Neural cell (in vitro differentiated cells): ENCODE data around the gene PNMA6F. TPM values are rescaled to one million over a fixed set of nuclear protein-coding genes. Genes with fewer than 3 reads are reported as not detected.

ENCODE experiments used
- H2AFZ ChIP-seq: fragments of 200-600, 300-800 bp; sonication (generic), shearing (Covaris generic); 2 replicates; pipeline ENCODE4 v1.6.0; 2014; ENCODE audit warnings: low read depth, mild to moderate bottlenecking, antibody characterized with exemption, low read length, moderate library complexity
- H3F3A ChIP-seq: fragments of 200-600 bp; shearing (Covaris generic); 2 replicates; pipeline ENCODE4 v1.6.1; 2016; ENCODE audit warnings: mild to moderate bottlenecking, moderate library complexity, mixed read lengths, antibody characterized with exemption, low read length; ENCODE audit not compliant: insufficient read depth, poor library complexity, severe bottlenecking
- H3K27ac ChIP-seq: fragments of 200-600, 300-800 bp; sonication (generic), shearing (Covaris generic); 2 replicates; pipeline ENCODE4 v1.5.1; 2014; ENCODE audit warnings: mild to moderate bottlenecking, low read length, moderate library complexity
- H3K27me3 ChIP-seq: fragments of 300-800, 200-600 bp; sonication (generic), shearing (Covaris generic); 2 replicates; pipeline ENCODE4 v1.6.0; 2014; ENCODE audit warnings: mild to moderate bottlenecking, low read depth, low read length, moderate library complexity; ENCODE audit not compliant: insufficient read depth
- H3K36me3 ChIP-seq: fragments of 300-800, 200-600 bp; sonication (generic), shearing (Covaris generic); 2 replicates; pipeline ENCODE4 v1.5.1; 2014; ENCODE audit warnings: mild to moderate bottlenecking, antibody characterized with exemption, low read length, moderate library complexity; ENCODE audit not compliant: insufficient read depth
- H3K4me2 ChIP-seq: fragments of 300-800, 200-600 bp; sonication (generic), shearing (Covaris generic); 2 replicates; pipeline ENCODE4 v1.6.0; 2014; ENCODE audit warnings: mild to moderate bottlenecking, low read length
- H3K4me3 ChIP-seq: fragments of 300-800, 200-600 bp; sonication (generic), shearing (Covaris generic); 2 replicates; pipeline ENCODE4 v1.5.1; 2014; ENCODE audit warnings: mild to moderate bottlenecking, low read length, moderate library complexity
- H3K79me2 ChIP-seq: fragments of 200-600 bp; shearing (Covaris generic); replicated peaks from 2 replicates; pipeline ENCODE4 v1.6.0; 2014; ENCODE audit warnings: mild to moderate bottlenecking, low read length, moderate library complexity; ENCODE audit not compliant: insufficient read depth
- H3K9ac ChIP-seq: fragments of 300-800, 200-600 bp; sonication (generic), shearing (Covaris generic); 2 replicates; pipeline ENCODE4 v1.6.1; 2016; ENCODE audit warnings: mild to moderate bottlenecking, low read length, mixed read lengths
- H3K9me2 ChIP-seq: fragments of 200-600 bp; shearing (Covaris generic); 2 replicates; pipeline ENCODE4 v1.6.1; 2016; ENCODE audit warnings: mild to moderate bottlenecking, low read length, mixed read lengths; ENCODE audit not compliant: insufficient read depth
- H3K9me3 ChIP-seq: fragments of 200-600, 300-800 bp; sonication (generic), shearing (Covaris generic); 2 replicates; pipeline ENCODE4 v1.6.1; 2016; ENCODE audit warnings: mild to moderate bottlenecking, mixed run types, low read length, moderate library complexity, mixed read lengths
- H4K20me1 ChIP-seq: fragments of 200-600 bp; shearing (Covaris generic); 2 replicates; pipeline ENCODE4 v1.6.1; 2016; ENCODE audit warnings: mild to moderate bottlenecking, mixed run types; ENCODE audit not compliant: insufficient read depth
- EP300 ChIP-seq: fragments of 450-650 bp; conservative IDR thresholded peaks from 2 replicates; pipeline ENCODE4 v1.6.1; 2014; ENCODE audit warnings: antibody characterized with exemption, mild to moderate bottlenecking, moderate library complexity; ENCODE audit not compliant: poor library complexity, severe bottlenecking
- EZH2 ChIP-seq: fragments of 200-600, 300-800 bp; shearing (Covaris generic), sonication (generic); IDR thresholded peaks from 2 replicates; pipeline ENCODE4 v1.6.1; 2014; ENCODE audit warnings: antibody characterized with exemption, low read length, borderline replicate concordance, mild to moderate bottlenecking; ENCODE audit not compliant: insufficient read depth, poor library complexity, severe bottlenecking
- MXI1 ChIP-seq: fragments of 450-650 bp; conservative IDR thresholded peaks from 2 replicates; pipeline ENCODE4 v1.6.1; 2014; ENCODE audit warnings: antibody characterized with exemption, mild to moderate bottlenecking; ENCODE audit not compliant: poor library complexity, severe bottlenecking
- POLR2AphosphoS5 ChIP-seq: IDR thresholded peaks from 2 replicates; pipeline ENCODE4 v1.6.1; 2012
- RAD21 ChIP-seq: fragments of 450-650 bp; conservative IDR thresholded peaks from 2 replicates; pipeline ENCODE4 v1.6.1; 2014; ENCODE audit warnings: antibody characterized with exemption, mild to moderate bottlenecking, moderate library complexity
- SMC3 ChIP-seq: fragments of 450-650 bp; conservative IDR thresholded peaks from 2 replicates; pipeline ENCODE4 v1.6.1; 2014; ENCODE audit warnings: antibody characterized with exemption, mild to moderate bottlenecking, moderate library complexity; ENCODE audit not compliant: poor library complexity
- TAF1 ChIP-seq: IDR thresholded peaks from 2 replicates; pipeline ENCODE4 v1.6.1; 2012; ENCODE audit warnings: low read depth
- polyA plus RNA-seq: library from polyadenylated mRNA; depleted of rRNA; stranded (reverse); fragments of >200 nt; gene quantifications from 2 replicates; pipeline ENCODE4 v1.2.3, GENCODE V29; 2014
- TF ChIP-seq, protein P1 (sequence below): fragments of 450-650 bp; IDR thresholded peaks from 2 replicates; pipeline ENCODE4 v1.5.1; 2014; ENCODE audit warnings: antibody characterized with exemption, mild to moderate bottlenecking, moderate library complexity; ENCODE audit not compliant: poor library complexity, severe bottlenecking
- TF ChIP-seq, protein P2 (sequence below): IDR thresholded peaks from 2 replicates; pipeline ENCODE4 v1.6.1; 2012; ENCODE audit warnings: borderline replicate concordance

The PNMA6F gene
- polyA plus RNA-seq, 1 donor from 2014 or later = 0.77 TPM

DNA sequence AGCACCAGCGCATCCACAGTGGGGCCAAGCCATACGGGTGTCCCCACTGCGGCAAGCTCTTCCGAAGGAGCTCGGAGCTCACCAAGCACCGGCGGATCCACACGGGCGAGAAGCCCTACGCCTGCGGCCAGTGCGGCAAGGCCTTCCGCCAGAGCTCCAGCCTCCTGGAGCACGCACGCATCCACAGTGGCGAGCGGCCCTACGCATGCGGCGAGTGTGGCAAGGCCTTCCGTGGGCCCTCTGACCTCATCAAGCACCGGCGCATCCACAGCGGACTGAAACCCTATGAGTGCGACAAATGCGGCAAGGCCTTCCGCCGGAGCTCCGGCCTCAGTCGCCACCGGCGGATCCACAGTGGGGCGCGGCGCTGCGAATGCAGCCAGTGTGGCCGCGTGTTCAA lies 26.0 kb upstream of the PNMA6F start:
- TF ChIP-seq, protein P1, sequence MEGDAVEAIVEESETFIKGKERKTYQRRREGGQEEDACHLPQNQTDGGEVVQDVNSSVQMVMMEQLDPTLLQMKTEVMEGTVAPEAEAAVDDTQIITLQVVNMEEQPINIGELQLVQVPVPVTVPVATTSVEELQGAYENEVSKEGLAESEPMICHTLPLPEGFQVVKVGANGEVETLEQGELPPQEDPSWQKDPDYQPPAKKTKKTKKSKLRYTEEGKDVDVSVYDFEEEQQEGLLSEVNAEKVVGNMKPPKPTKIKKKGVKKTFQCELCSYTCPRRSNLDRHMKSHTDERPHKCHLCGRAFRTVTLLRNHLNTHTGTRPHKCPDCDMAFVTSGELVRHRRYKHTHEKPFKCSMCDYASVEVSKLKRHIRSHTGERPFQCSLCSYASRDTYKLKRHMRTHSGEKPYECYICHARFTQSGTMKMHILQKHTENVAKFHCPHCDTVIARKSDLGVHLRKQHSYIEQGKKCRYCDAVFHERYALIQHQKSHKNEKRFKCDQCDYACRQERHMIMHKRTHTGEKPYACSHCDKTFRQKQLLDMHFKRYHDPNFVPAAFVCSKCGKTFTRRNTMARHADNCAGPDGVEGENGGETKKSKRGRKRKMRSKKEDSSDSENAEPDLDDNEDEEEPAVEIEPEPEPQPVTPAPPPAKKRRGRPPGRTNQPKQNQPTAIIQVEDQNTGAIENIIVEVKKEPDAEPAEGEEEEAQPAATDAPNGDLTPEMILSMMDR = no peak
- no peak for TF ChIP-seq TAF1
- TF ChIP-seq, protein P2, sequence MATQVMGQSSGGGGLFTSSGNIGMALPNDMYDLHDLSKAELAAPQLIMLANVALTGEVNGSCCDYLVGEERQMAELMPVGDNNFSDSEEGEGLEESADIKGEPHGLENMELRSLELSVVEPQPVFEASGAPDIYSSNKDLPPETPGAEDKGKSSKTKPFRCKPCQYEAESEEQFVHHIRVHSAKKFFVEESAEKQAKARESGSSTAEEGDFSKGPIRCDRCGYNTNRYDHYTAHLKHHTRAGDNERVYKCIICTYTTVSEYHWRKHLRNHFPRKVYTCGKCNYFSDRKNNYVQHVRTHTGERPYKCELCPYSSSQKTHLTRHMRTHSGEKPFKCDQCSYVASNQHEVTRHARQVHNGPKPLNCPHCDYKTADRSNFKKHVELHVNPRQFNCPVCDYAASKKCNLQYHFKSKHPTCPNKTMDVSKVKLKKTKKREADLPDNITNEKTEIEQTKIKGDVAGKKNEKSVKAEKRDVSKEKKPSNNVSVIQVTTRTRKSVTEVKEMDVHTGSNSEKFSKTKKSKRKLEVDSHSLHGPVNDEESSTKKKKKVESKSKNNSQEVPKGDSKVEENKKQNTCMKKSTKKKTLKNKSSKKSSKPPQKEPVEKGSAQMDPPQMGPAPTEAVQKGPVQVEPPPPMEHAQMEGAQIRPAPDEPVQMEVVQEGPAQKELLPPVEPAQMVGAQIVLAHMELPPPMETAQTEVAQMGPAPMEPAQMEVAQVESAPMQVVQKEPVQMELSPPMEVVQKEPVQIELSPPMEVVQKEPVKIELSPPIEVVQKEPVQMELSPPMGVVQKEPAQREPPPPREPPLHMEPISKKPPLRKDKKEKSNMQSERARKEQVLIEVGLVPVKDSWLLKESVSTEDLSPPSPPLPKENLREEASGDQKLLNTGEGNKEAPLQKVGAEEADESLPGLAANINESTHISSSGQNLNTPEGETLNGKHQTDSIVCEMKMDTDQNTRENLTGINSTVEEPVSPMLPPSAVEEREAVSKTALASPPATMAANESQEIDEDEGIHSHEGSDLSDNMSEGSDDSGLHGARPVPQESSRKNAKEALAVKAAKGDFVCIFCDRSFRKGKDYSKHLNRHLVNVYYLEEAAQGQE = no peak
- TF ChIP-seq EP300 = no peak
- Histone ChIP-seq H3K27ac (no peak overlapping the region), H3K9me3 (no peaks in the 10 kb centered on the region)

DNA sequence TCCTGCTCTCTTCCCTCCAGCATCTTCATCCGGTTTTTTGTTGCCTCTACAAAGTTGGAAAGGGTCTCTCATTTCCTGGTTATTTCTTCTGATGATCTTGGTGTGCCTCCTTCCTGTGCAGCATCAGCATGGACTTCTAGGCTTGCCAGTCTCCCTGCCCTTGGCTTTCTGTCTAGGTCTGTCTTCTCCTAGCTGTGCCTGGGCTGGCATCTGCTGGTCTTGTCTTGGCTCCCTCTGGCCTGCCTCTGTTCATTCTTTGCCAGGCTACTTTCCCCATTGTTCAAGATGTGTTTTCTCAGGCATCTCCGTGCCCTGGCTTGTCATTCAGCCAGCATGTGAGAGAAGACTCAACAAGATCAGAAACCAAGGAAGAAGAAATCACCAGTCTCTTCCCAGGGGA lies 22.1 kb upstream of the PNMA6F start:
- Histone ChIP-seq H3F3A (no peaks in the 10 kb centered on the region), H3K27ac (no peak overlapping the region), H3K4me3 (no peak overlapping the region), H3K9me3 (no peaks in the 10 kb centered on the region), H3K9ac (no peak overlapping the region), H3K9me2 (no peaks in the 10 kb centered on the region), H3K4me2 (no peak overlapping the region), H3K36me3 (no peaks in the 10 kb centered on the region), H4K20me1 (no peaks in the 10 kb centered on the region), H3K79me2 (no peaks in the 10 kb centered on the region), H3K27me3 (no peaks in the 10 kb centered on the region), H2AFZ (no peak overlapping the region)
- TF ChIP-seq EZH2 (no peak), RAD21 (no peak), SMC3 (no peak), TAF1 (no peak), EP300 (no peak), MXI1 (no peak), POLR2AphosphoS5 (no peak)
- TF ChIP-seq, protein P2 = no peak
- TF ChIP-seq, protein P1 = no peak

More for the DNA sequence above, 26.0 kb upstream of the PNMA6F start:
- Histone ChIP-seq H3K4me3 (no peak overlapping the region), H2AFZ (no peak overlapping the region), H3K79me2 (no peaks in the 10 kb centered on the region), H3K27me3 (no peaks in the 10 kb centered on the region), H3K36me3 (no peaks in the 10 kb centered on the region), H3F3A (no peaks in the 10 kb centered on the region), H4K20me1 (no peaks in the 10 kb centered on the region), H3K9ac (no peak overlapping the region), H3K9me2 (no peaks in the 10 kb centered on the region), H3K4me2 (no peak overlapping the region)
